Caco-2 (cell line): ENCODE results near the gene ERI2. TPM values are rescaled to one million over a fixed set of nuclear protein-coding genes. Genes with fewer than 3 reads are reported as not detected.

Experiments
- BruUV-seq: library from RNA; stranded (reverse); fragments of 400-500 nt; replicated peaks from 2 replicates; lab custom pipeline; 2021; lab: Mats Ljungman, UMichigan
- CTCF ChIA-PET: fragments of 300-600 bp; sonication (Branson Sonifier 250); formaldehyde crosslinking; loops from one replicate; lab custom pipeline; 2022; ENCODE audit warnings: antibody characterized with exemption; lab: Charles Lee
- POLR2A ChIA-PET: fragments of 300-600 bp; sonication (Branson Sonifier 250); formaldehyde crosslinking; loops from one replicate; lab custom pipeline; 2022; ENCODE audit warnings: antibody characterized with exemption; lab: Charles Lee
- DNase-seq, 2 experiments: peaks; one replicate each; pipeline versions ENCODE4 v3.0.0 to v3.0.0-alpha.2; 2020 to 2022
- H3K27me3 ChIP-seq: replicated peaks from 2 replicates; pipeline ENCODE4 v1.6.0; 2011; ENCODE audit warnings: low read length; ENCODE audit not compliant: control insufficient read depth, insufficient read depth
- H3K36me3 ChIP-seq: 2 replicates; pipeline ENCODE4 v1.5.1; 2011; ENCODE audit warnings: low read length; ENCODE audit not compliant: control insufficient read depth, insufficient read depth
- H3K4me1 ChIP-seq: fragments of 250-450 bp; sonication (Bioruptor Pico); 2 replicates; pipeline ENCODE4 v1.5.1; 2020; ENCODE audit warnings: mild to moderate bottlenecking
- H3K4me3 ChIP-seq: 2 replicates; pipeline ENCODE4 v1.5.1; 2011; ENCODE audit warnings: low read depth, mild to moderate bottlenecking, control low read depth, low read length
- H3K9me3 ChIP-seq: fragments of 250-450 bp; sonication (Bioruptor Pico); 2 replicates; pipeline ENCODE4 v1.5.1; 2020; ENCODE audit warnings: mild to moderate bottlenecking, moderate library complexity
- H3K27ac Mint-ChIP-seq: one replicate; pipeline ENCODE4 v1.8.0; 2022; ENCODE audit warnings: mixed read lengths; ENCODE audit not compliant: unreplicated experiment
- H3K27me3 Mint-ChIP-seq: one replicate; pipeline ENCODE4 v1.8.0; 2022; ENCODE audit warnings: mixed read lengths; ENCODE audit not compliant: insufficient read depth, unreplicated experiment
- H3K36me3 Mint-ChIP-seq: one replicate; pipeline ENCODE4 v1.8.0; 2022; ENCODE audit warnings: mild to moderate bottlenecking, mixed read lengths; ENCODE audit not compliant: insufficient read depth, unreplicated experiment
- H3K4me1 Mint-ChIP-seq: one replicate; pipeline ENCODE4 v1.8.0; 2022; ENCODE audit warnings: low read depth, mixed read lengths; ENCODE audit not compliant: unreplicated experiment
- H3K4me3 Mint-ChIP-seq: one replicate; pipeline ENCODE4 v1.8.0; 2022; ENCODE audit warnings: mild to moderate bottlenecking, moderate library complexity, mixed read lengths; ENCODE audit not compliant: unreplicated experiment
- H3K9me3 Mint-ChIP-seq: one replicate; pipeline ENCODE4 v1.8.0; 2022; ENCODE audit warnings: mixed read lengths; ENCODE audit not compliant: unreplicated experiment
- intact Hi-C: fragments of 100-400 bp; cut with micrococcal nuclease; formaldehyde crosslinking; loops from one replicate; pipeline ENCODE4 v1.10.0; 2022; ENCODE audit not compliant: unreplicated experiment
- total RNA-seq: library from RNA; stranded (reverse); gene quantifications from 2 replicates; pipeline ENCODE4 v1.2.3, GENCODE V29; 2022
- TF ChIP-seq, protein P1 (sequence below), 2 experiments: fragments of 200-600 bp in 1 of 2; IDR thresholded peaks; 1 replicate in 1 of 2; 2 replicates in 1 of 2; pipeline versions ENCODE4 v1.5.1 to v1.8.0; 2011 to 2022; ENCODE audit warnings: antibody characterized with exemption in 1 of 2, control low read depth in 1 of 2, inconsistent platforms in 1 of 2, low read depth in 1 of 2, low read length in 1 of 2, mild to moderate bottlenecking in 1 of 2, moderate library complexity in 1 of 2; ENCODE audit not compliant: insufficient read depth in 1 of 2, severe bottlenecking in 1 of 2, unreplicated experiment in 1 of 2

ERI2 gene
- total RNA-seq, 1 experiment from 2014 or later, result 24.6 TPM

DNA sequence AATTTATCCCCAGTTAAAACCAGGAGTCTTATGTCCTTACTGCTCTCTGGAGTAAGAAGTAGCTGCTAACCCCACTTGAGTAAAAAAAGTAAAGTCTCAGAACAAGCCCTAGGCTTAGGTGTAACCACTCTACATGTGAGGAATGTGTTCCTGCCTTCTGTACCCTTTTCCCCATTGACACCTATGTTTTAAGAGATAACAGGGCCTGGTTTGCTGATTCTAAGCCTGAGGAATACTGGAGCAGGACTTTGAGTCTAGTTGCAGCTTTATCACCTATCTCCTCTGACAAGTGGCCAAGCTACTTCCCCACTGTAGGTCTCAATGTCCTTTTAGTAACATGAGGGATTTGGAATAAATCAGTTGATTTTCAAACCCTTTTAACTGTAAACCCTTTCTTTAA lies 40.3 kb upstream of the ERI2 start:
- Mint-ChIP-seq H3K4me3 (no peak overlapping the region), H3K36me3 (peaks cover 30% of the 10 kb centered on the region), H3K9me3 (no peaks in the 10 kb centered on the region), H3K27me3 (no peaks in the 10 kb centered on the region), H3K4me1 (no peaks in the 10 kb centered on the region), H3K27ac (no peak overlapping the region)
- ChIA-PET CTCF (interaction anchor here (0.7 kb wide), 2 partner anchors 57 to 1515 kb away, joined by 3 read pairs; no protein-coding TSS in a partner anchor), POLR2A (no interaction called here)
- no peaks in the 10 kb centered on the region; the same call in 1 of the 2 replicates for H3K36me3 ChIP-seq
- peaks cover 9% of the 10 kb centered on the region for H3K4me1 ChIP-seq
- intact Hi-C loops, result no loop called here
- no peaks in the 10 kb centered on the region for H3K27me3 ChIP-seq
- no TSS peak for BruUV-seq
- H3K4me3 ChIP-seq, result no peak overlapping the region
- no peak for DNase-seq
- no peaks in the 10 kb centered on the region for H3K9me3 ChIP-seq
- TF ChIP-seq, protein P1, sequence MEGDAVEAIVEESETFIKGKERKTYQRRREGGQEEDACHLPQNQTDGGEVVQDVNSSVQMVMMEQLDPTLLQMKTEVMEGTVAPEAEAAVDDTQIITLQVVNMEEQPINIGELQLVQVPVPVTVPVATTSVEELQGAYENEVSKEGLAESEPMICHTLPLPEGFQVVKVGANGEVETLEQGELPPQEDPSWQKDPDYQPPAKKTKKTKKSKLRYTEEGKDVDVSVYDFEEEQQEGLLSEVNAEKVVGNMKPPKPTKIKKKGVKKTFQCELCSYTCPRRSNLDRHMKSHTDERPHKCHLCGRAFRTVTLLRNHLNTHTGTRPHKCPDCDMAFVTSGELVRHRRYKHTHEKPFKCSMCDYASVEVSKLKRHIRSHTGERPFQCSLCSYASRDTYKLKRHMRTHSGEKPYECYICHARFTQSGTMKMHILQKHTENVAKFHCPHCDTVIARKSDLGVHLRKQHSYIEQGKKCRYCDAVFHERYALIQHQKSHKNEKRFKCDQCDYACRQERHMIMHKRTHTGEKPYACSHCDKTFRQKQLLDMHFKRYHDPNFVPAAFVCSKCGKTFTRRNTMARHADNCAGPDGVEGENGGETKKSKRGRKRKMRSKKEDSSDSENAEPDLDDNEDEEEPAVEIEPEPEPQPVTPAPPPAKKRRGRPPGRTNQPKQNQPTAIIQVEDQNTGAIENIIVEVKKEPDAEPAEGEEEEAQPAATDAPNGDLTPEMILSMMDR (IDR thresholded peaks at IDR 0.05; ENCODE audit: insufficient read depth in 1 of 2, low read depth in 1 of 2, low read length in 1 of 2, severe bottlenecking in 1 of 2, unreplicated experiment in 1 of 2), result no peak

DNA sequence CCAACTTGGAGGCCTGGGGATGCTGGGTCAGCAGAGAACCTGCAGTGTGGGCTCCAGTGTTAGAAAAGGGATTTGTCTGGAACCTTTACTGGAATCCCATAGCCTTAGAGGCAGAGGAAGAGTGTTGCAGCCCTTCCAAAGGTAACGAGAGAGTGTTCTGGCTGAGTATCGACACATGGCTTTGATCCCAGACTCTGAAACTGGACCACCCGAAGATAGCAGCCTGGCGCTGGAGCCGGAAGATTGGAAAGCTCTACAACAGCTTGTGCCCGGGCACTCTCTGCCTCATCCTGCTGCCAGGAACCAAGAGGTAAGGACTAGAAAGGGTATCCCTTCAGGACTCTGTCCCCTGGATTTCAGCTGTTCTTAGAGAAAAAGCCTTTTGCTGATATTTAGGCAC lies 39.8 kb upstream of the ERI2 start:
- no peaks in the 10 kb centered on the region; the same call in 1 of the 2 replicates for H3K36me3 ChIP-seq
- H3K27me3 Mint-ChIP-seq, result no peaks in the 10 kb centered on the region
- H3K9me3 ChIP-seq, result no peaks in the 10 kb centered on the region
- ChIA-PET POLR2A (no interaction called here), CTCF (no interaction called here)
- H3K9me3 Mint-ChIP-seq, result no peaks in the 10 kb centered on the region
- H3K27ac Mint-ChIP-seq, result no peak overlapping the region
- H3K27me3 ChIP-seq, result no peaks in the 10 kb centered on the region
- no peak overlapping the region for H3K4me3 Mint-ChIP-seq
- H3K36me3 Mint-ChIP-seq, result peaks cover 30% of the 10 kb centered on the region
- intact Hi-C loops, result no loop called here
- no peak overlapping the region for H3K4me3 ChIP-seq
- H3K4me1 Mint-ChIP-seq, result no peaks in the 10 kb centered on the region
- no TSS peak for BruUV-seq
- TF ChIP-seq, protein P1 (IDR thresholded peaks at IDR 0.05; ENCODE audit: insufficient read depth in 1 of 2, low read depth in 1 of 2, low read length in 1 of 2, severe bottlenecking in 1 of 2, unreplicated experiment in 1 of 2), result no peak
- no peak for DNase-seq
- peaks cover 4% of the 10 kb centered on the region for H3K4me1 ChIP-seq

DNA sequence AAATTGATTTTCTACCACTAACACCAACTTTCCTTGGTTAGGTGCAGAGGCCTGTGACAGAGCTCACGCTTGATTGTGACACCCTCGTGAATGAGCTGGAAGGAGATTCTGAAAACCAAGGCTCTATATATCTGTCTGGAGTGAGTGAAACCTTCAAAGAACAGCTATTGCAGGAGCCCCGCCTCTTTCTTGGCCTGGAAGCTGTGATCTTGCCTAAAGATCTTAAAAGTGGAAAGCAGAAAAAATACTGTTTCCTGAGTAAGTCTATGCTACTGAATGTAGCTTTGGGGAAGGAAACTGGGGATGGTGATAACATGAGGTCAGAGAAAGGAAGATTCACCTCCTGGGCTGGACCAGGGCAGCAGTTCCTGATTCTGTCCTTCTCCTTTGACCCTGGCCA lies 38.3 kb upstream of the ERI2 start:
- Histone ChIP-seq H3K27me3 (no peaks in the 10 kb centered on the region), H3K4me1 (no peaks in the 10 kb centered on the region), H3K36me3 (no peaks in the 10 kb centered on the region; the same call in 1 of the 2 replicates), H3K9me3 (no peaks in the 10 kb centered on the region), H3K4me3 (no peak overlapping the region)
- no peak for DNase-seq
- Mint-ChIP-seq H3K9me3 (no peaks in the 10 kb centered on the region), H3K27me3 (no peaks in the 10 kb centered on the region), H3K36me3 (peaks cover 24% of the 10 kb centered on the region), H3K4me3 (no peak overlapping the region), H3K4me1 (no peaks in the 10 kb centered on the region), H3K27ac (no peak overlapping the region)
- intact Hi-C loops, result no loop called here
- POLR2A ChIA-PET, result no interaction called here
- BruUV-seq, result no TSS peak
- CTCF ChIA-PET, result no interaction called here
- TF ChIP-seq, protein P1 (IDR thresholded peaks at IDR 0.05; ENCODE audit: insufficient read depth in 1 of 2, low read depth in 1 of 2, low read length in 1 of 2, severe bottlenecking in 1 of 2, unreplicated experiment in 1 of 2), result no peak
